Activated CD4-positive, alpha-beta T cell treated with anti-CD3 and anti-CD28 coated beads, Interleukin-2, amount 50 U/mL, for 4 hours (primary cell): ENCODE results near the gene CELF4.

Experiments used
- DNase-seq, 2 experiments: peaks; one replicate each; pipeline ENCODE4 v3.0.0-alpha.2; 2020

The CELF4 gene

DNA sequence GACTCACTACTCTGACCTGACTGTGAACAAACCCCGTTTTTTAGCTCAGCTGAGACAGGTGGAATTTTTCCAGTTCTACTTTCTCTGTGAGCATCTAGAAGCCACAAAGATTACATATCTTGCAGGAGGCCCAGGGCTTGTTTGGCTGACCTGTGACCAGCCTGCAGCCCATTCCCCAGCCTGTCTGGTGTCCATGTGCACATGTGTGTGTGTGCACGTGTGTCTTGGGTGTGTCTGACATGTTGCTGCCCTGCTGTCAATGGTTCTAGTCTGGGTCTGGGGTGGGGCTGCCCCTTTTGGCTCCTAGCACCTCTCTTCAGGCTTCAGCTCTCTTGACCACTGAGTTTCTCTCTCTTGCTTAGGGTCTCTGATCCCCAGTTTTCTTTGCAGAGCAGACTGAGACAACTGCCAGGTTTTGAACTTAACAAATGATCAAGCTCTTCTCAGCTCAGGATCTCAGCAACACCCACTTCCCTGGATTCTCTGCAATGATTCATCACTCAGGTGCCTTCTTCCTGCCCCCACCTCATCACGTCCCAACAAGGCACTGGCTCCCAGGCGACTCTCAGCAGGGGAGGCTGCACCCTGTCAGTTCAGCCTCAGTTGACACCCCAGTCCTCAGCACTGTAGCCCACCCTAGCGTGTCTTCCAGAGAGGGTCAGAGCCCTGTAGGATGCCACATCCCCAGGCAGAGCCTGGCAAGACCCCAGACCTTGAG lies 130.3 kb downstream of the CELF4 start:
- DNase-seq, result no peak

DNA sequence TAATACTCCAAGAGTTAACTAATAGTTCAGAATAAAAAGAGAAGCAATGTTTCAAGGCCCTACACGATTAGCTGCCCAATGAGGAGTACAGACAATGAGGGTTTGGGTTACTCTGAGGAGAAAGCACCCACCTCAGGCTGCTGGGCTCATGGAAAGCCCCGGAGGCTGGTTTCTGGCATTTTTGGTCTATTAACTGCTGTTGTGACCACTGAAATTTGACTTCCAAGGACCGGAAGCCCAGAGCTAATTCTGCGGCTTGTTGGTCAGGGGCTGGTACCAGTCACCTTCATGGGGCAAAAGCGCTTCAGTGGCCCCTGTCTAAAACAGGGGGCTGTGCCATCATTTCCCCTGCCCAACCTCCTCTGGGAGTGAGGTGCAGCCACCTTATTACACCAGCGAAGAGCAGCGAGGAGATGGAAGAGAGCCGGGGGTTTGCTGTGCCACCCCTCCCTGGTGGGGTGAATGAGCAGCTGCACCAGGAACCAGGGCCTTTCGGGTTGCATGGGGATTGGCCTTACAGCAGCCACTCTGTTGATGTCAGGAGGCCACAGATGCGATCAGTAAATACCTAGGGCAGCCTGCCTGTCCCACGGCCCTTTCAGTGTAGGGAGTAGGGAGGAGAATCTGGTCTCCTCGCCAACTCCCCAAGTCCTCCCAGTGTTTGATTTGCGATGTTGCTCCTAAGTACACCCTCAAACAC lies 131.3 kb downstream of the CELF4 start:
- DNase-seq, result no peak

DNA sequence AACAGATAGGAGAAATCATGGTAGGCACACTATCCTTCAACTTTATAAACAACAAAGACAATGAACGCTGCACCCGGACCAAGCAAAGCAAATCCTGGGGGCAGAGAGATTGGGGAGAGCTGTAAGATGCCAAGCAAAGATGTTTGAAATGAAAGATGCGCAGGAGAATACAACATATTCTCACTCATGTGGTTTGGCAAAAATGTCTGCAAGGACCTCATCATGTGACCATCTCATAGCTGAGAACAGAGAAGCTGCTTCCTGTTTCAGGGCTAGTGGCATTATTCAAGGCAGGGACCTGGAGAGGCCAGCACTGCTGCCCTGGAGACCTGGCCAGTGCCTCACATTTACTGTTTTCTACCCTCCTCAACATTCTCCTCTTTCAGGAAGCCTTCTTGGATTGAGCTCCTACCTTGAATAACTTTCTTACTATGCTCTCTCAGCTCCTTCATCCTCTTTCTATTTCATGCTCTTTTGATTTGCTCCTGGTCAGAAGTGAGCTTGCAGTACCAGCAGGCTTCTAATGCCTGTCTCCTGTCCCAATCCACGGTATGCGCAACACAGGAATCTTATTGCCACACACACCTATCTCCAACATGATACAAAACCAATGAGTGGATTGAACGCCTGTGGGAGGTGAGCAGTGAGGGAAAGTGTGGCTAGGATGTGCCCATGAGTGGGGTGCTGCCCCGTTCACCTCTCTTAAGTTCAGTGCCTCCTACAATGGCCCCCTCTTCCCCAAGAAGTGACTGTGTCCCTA lies 133.0 kb downstream of the CELF4 start:
- DNase-seq, result no peak

DNA sequence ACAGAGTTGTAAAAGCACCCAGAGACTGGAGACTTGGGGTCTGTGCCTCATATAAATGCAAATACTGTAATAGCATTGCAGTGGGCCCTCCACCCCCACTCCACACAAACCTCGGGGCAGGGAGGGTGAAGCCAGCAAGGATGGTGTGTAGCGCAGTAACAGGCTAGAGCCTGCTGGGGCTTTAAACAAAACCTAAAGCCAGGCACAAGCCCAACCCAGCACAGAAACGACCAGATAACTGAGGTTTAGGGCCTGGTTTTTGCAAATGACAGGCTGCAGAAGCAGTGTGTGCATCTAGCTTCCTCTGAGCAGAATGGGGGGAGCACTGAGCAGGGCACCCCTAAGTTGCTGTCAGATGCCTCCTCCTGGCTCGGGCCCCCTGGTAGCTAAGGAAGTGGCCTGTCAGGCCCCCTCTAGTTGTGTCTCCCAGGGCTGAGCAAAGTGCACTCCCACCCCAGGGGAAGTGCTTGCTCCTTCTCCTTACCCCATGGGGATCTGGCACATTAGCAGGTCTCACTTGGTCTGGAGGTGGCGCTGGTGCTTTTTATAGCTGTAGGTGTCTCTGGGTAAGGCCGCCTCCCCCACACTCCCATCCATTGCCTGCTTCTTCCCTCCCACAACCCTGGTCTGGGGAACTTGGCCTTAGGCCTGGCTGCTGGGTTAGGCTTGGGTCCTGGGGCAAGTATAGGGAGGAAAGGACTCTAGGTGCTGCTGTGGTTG lies 135.1 kb downstream of the CELF4 start:
- no peak for DNase-seq

DNA sequence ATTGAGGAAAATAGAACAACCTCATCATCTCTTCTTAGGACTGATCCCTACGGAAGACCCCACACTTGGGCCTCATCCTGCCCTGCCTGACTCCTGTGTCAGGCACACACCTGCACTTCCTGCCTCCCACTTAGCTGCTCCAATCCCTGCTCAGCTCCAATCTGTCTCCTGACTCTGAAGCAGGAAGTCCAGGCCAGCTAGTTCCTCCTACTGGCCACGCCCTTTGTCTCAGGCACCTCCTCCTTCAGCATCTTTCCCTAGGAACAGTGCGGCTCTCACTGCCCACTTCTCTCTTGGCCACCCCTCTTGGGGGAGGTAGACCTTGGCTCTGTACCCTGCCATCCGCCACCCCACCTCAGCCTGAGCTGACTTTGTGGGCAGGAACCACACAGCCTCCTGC lies 135.8 kb downstream of the CELF4 start:
- DNase-seq, result no peak

DNA sequence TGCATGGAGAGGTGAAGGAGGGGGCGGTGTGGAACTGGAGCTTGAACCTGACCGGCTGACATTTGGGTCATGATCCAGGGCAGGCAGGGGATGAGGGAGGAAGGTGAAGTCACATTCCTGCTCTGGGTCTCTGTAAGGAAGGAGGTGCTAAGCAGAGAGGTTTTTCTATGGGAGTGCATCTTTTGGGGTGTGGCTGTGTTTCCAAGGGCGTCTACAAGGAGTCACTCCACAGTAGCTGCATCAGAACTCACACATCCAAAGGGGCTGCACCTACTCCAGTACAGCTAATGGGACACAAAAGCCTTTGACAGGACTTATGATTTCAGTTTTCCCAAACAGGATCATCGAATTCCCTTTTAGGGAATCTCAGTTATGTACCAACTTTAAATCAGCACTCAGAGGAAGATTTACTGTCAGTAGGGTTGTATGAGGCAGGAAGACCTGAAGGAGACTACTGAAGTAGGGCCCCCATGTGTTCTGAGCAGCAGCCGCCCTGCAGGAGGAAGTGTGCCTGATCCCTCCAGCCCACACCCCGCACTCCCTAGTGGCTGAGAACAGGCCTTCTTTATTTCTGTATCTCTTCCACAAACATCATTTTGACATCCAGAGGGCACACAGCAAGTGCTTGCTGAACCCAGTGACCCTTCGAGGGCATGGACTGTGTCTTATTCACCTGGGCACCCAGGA lies 137.2 kb downstream of the CELF4 start:
- no peak for DNase-seq

DNA sequence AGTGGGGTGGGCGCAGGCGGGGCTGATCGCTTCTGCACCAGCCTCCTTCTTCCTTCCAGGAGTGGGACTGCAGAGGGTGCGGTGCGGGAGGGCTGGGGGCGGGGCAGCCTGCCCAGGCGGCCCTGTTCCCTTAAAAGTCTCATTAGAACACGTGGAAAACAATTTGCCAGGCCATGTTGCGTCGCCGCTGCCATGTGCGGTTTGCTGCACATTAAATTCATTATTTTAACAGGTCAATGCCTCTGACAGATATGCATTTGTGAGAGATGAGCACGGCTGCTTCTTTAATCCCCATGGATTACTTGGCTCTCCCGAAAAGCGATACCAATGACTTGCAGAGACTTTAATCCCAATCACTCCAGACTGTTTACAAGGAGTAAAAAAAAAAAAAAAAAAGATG lies 139.0 kb downstream of the CELF4 start:
- no peak for DNase-seq

DNA sequence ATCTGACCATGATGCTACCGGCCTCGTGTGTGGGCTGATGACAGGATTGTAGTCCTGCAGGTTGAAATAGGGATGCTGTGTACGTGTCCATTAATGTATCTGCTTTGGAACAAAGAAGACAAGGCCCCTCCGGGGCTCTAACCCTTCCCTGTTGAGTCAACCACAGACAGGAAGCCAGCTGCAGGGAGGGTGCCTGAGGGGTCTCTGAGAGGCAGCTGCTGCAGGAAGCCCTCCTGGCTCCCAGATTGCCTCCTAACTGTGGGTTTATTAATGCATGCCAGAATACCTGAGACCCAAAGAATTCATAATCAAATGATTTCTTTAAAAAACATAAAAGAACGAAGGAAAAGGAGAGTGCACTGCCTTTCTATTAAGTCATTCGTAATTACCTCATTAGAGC lies 140.4 kb downstream of the CELF4 start:
- no peak for DNase-seq

DNA sequence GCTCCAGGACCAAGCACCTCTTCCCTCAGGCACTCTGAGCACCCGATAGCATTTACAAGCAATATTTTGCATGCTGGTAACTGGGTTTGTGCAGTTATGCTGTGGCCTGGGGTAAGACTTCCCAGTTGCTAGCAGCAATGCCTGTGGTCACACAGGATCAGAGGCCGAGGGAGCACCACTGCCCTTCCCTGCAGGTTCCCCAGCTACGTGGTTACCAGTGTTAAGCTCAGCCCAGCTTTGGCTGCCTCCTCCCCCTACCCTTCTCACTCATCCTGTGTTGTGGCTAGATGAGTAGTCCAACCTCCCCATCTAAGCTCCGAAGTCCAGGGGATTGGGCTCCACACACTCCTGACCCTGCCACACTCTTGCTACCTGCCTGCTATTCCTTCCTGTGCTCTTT lies 141.1 kb downstream of the CELF4 start:
- DNase-seq, result no peak

DNA sequence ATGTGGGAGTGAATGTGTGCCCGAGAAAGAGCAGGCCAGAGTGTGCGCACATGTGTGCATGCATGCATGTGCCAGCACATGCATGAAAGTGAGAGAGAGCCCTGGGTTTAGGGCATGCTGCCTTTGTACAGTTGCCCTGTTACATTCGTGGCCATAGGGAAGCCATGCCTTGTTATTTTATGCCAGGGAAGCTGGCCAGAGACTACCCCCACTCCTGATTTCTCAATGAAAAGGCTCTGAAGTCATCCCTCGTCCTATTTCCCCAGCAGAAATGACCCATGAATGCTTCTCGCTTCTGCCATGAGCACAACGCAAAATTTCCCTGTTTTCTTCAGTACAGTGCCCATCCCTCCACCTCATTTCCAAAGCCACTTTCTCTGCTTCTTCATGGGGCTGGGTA lies 143.0 kb downstream of the CELF4 start:
- DNase-seq, result no peak

DNA sequence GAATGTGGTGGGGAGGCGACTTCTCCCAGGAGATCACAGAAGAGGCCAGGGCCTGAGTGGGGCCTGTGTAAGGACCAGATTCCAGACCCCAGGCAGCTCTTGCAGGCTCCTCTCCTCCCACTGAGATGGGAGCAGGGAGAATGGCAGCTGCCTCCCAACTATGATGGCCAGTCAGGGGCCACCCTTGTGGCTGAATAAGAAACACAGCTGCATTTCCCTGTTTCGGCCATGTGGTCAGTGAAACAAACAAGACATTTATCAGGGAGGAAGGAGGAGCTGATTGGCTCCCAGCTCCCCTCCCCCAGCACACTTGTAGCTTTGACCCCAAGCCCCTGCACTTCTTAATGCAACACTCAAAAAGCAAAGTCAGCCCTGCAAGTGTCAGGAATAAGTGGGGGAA lies 143.5 kb downstream of the CELF4 start:
- no peak for DNase-seq

DNA sequence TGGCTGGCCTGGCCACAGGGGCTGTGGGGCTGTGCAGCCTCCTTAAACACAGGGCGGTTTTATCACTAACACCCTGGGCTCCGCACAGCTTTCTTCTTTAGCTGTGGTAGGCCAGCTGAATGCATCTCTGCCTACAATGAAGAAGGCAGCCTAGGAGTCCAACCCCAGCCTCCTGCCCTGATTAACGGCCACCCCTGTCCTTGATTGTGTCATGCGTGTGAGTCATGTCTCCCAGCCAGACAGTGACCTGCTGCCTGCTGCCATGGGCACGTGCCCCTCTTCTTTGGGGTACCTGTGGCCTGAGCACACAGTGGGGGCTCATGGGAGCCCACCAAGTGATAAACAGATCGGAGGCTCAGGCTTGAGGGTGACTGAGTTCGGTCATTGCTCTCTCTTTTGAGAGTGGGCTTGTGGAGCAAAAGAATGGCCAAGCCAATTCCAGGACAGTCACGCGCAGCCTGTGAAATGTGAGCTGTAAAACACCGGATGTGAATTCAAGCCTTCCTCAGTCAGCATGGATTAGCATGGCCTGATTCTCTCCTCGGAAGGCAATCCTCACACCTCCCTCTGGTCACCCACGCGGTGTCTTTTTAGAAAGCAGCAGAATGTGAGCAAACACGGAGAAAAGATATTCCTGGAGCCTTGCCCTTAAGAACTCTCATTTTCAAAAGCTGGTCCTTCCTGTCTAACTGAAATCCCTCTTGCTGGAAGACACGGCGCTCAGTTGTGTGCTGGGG lies 144.1 kb downstream of the CELF4 start:
- no peak for DNase-seq

DNA sequence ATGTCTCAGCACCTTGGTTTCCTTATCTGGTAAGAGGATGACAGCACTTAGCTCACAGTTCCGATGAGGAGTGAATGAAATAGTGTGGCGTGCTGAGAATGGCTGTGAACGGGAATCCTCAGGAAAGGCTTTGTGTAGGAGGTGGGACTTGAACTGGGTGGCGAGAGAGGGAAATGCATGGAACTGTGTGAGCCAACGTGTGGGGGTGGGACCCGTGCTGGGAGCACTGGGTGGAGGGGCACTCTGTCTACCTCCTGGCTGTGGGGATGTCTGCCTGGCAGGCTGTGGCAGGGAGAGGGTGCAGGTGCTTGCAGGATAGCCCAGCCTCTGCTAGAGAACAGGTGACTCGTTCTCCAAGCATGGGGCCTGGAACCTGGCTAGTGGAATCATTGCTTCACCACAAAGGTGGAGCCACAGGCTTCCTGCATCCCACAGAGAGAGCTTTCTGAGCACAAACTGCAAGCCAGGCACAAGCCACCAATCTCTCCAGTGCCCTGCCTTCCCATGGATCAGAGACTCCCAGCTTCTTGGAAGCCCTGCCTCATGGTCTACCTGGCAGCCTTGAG lies 145.2 kb downstream of the CELF4 start:
- no peak for DNase-seq

DNA sequence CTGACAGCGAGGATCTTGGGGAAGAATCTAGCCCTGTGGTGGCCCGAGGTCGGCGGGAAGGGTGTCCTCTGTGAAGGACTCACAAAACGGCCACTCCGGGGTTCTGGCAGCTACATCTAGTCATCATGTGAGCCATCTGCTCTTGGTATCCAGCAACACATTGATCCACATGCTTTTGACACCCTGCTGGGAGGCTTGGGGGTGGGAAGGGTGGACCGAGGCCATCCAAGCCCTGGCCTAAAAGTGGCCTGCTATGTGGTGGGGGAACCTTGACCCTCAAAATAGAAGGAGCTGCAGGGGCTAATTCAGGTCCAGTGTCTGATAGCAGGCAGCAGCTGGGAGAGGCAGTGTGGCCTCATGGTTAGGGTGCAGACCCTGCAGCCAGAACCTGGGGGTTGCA lies 145.7 kb downstream of the CELF4 start:
- no peak for DNase-seq

DNA sequence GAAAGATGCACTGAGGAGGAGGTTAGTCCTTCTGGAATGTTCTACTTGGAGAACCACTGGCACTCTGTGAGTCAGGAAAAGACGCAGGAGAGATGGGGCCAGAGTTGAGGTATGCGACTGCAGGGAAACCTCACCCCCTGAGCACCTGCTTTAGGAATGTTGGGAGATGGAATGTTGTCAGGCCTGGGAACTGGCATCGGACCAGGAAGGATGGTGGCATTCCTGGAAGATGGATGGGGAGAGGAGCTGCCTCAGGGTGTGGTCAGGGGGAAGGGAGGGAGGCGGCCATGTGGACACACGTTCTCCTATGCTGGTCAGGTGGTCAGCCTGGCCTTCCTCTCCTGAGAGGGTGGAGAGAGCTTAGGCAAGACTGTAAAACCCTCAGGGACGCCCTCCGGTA lies 146.3 kb downstream of the CELF4 start:
- no peak for DNase-seq

DNA sequence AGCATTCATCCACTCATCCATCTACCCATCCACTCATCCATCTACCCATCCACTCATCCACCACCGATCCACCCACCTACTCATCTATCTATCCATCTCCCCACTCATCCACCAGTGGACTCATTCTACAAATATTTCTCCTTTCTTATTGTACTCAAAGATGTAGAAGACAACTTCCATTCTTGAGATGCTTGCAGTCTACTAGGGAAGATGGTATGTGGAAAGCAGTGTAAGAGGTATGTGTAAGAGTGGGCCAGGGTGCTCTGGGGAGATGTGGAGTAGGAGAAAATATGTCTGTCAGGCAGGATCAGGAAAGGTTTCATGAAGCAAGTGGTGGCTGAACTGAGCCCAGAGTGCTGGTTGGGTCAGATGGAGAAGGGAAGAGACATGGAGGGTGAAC lies 150.8 kb downstream of the CELF4 start:
- DNase-seq, result no peak

DNA sequence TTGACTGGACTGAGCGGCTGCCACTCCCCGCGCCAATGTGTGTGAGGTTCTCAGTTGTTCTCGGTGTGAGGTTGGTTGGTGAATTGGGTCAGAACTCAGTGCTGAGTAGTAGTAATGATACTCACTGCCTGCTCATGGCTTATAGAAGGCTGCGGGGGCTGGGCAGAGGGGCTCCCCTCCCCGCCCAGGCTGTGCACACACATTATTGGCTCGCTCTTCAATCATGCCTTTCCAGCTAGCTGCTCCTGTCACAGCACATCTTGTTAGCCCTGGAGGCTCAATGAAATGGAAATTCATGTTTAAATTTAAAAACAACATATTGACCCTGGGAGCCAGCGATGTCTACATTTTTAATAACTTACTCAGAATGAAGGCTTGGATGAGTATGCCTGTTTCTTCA lies 152.8 kb downstream of the CELF4 start:
- no peak for DNase-seq

DNA sequence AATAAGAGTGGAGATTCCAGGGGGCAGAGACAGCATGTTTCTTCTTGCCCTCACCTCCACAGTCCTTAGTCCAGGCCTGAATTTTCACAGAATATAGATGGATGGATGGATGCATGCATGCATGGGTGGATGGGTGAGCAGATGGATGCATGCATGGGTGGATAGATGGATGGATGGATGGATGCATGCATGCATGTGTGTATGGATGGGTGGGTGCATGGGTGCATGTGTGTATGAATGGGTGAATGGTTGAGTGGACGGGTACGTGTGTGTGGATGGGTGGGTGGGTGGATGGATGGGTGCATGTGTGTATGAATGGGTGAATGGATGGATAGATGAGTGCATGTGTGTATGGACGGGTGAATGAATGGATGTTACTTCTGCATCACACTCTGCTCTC lies 153.3 kb downstream of the CELF4 start:
- DNase-seq, result no peak

DNA sequence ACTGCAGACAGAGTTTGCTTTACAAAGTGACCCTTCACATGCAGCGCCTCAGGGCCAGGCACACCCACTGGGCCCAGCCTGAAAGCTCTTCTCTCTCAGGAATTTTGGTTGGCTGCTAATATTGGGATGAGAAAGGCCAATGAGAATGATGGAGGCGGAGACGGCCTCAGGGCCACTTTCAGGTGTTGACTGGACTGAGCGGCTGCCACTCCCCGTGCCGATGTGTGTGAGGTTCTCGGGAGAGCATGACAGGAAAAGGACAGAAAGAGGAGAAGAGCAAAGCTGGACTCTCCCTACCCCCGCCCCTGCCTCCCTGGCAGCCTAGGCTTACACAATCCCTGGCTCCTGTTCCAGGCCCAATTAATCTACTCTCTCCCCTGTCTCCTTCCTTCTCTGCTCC lies 155.7 kb downstream of the CELF4 start:
- DNase-seq, result no peak

DNA sequence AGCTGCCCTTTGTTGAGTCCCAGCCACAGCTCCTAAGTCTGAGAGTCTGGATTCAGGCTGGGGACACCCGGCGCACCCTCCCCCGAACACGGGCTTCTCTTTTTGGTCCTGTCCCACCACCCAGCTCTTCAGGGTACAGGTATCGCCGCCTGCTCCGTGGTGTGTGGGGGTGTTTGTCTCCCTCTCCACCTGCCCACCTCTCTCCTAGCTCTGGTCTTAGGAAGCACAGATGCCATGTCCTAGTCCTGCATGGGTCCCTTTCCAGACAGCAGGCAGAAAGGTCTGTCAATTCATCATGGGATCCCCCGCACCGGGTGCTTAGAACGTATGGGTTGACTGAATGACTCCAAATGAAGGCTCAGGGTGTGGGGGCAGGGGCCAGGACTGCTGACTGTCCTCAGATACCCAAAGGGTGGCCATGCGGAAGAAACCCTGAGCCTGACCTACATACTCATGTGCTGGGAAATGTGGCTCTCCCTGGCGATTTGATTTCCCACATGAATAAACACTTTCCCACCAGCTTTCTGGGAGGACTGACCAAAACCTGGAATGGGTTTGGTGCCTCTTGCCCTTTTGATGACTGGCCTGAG lies 156.8 kb downstream of the CELF4 start:
- no peak for DNase-seq

DNA sequence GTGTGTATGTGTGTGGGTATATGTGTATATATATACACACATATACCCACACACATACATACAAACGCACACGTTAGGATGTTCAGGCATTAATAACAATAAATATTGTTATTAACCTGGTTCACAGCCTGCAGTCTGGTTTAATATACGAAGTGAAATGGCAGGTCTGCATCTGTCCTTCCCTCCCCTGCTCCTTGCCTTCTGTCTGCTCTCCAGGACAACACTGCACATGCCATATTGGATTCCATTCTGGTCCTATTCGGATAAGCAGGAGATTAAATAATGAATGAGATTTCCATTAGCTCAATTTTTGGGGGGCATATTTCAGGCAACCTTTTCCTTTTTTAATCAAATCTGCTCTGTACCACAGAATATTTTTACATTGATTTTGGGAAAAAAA lies 158.0 kb downstream of the CELF4 start:
- DNase-seq, result no peak
